A549 (cell line): ENCODE results near the gene BTBD2.

Experiments
- CEBPB ChIP-seq, 2 experiments: fragments of >200 bp in 1 of 2; sonication (Bioruptor Twin) in 1 of 2; formaldehyde crosslinking in 1 of 2; IDR thresholded peaks; 2 replicates each; pipeline ENCODE4 v1.6.1; 2012 to 2016
- EP300 ChIP-seq, 2 experiments: fragments of >200 bp; sonication (Bioruptor Twin); formaldehyde crosslinking; IDR thresholded peaks; 2 replicates in 1 of 2; 3 replicates in 1 of 2; pipeline ENCODE4 v1.6.1; 2016 to 2017
- MAZ ChIP-seq: fragments of 150-350 bp; IDR thresholded peaks from 2 replicates; pipeline ENCODE4 v1.6.1; 2014; ENCODE audit warnings: antibody characterized with exemption, low read depth, low read length, borderline replicate concordance
- POLR2A ChIP-seq: IDR thresholded peaks from 2 replicates; pipeline ENCODE4 v1.6.1; 2012; ENCODE audit warnings: mild to moderate bottlenecking, low read length
- RAD21 ChIP-seq, 2 experiments: fragments of >200 bp in 1 of 2; sonication (Bioruptor Twin) in 1 of 2; formaldehyde crosslinking in 1 of 2; IDR thresholded peaks in 1 of 2; conservative IDR thresholded peaks in 1 of 2; 2 replicates in 1 of 2; 3 replicates in 1 of 2; pipeline ENCODE4 v1.6.1; 2012 to 2018; ENCODE audit warnings: inconsistent platforms in 1 of 2
- TF ChIP-seq, protein P1 (sequence below): fragments of >200 bp; sonication (Bioruptor Twin); formaldehyde crosslinking; IDR thresholded peaks from 3 replicates; pipeline ENCODE4 v1.5.1; 2016
- TF ChIP-seq, protein P2 (sequence below): IDR thresholded peaks from 2 replicates; pipeline ENCODE4 v1.6.1; 2012

DNA sequence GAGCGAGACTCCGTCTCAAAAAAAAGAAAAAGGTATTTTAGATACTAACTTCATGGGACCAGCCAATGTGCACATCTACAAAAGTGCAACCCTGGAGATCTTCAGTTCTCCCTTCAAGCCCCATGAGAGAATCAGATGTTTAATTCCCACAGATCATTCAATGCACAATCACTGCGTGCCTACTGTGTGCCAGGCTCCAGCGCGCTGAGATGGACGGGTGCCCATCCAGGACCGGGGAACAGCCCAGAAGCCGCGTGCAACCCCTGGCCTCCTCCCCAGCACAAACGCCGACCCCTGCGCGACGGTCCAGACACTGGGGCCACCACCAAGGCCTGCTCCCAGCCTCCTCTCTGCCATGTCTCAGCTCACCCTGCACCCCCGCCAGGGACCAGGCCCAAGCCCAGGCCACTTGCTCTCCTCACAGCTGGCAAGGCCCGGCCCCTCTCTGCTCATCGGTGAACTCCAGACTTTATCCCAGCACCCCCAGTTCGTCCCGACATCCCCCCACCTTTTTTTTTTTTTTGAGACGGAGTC, 5.3 kb downstream of the BTBD2 start:
- TF ChIP-seq EP300 (IDR thresholded peaks at IDR 0.05): no peak
- TF ChIP-seq, protein P1, sequence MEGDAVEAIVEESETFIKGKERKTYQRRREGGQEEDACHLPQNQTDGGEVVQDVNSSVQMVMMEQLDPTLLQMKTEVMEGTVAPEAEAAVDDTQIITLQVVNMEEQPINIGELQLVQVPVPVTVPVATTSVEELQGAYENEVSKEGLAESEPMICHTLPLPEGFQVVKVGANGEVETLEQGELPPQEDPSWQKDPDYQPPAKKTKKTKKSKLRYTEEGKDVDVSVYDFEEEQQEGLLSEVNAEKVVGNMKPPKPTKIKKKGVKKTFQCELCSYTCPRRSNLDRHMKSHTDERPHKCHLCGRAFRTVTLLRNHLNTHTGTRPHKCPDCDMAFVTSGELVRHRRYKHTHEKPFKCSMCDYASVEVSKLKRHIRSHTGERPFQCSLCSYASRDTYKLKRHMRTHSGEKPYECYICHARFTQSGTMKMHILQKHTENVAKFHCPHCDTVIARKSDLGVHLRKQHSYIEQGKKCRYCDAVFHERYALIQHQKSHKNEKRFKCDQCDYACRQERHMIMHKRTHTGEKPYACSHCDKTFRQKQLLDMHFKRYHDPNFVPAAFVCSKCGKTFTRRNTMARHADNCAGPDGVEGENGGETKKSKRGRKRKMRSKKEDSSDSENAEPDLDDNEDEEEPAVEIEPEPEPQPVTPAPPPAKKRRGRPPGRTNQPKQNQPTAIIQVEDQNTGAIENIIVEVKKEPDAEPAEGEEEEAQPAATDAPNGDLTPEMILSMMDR: no peak
- TF ChIP-seq, protein P2, sequence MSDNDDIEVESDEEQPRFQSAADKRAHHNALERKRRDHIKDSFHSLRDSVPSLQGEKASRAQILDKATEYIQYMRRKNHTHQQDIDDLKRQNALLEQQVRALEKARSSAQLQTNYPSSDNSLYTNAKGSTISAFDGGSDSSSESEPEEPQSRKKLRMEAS: no peak
- no peak for TF ChIP-seq MAZ
- TF ChIP-seq RAD21 (conservative IDR thresholded peaks at IDR 0.05 in 1 of 2, IDR thresholded peaks at IDR 0.05 in 1 of 2): no peak
- TF ChIP-seq POLR2A: no peak
- TF ChIP-seq CEBPB (IDR thresholded peaks at IDR 0.05): no peak
